ENCODE measurements around the gene DRC1. TPM values are rescaled to one million over a fixed set of nuclear protein-coding genes. Genes with fewer than 3 reads are reported as not detected.

The DRC1 gene
- total RNA-seq, 1 donor from 2014 or later: not detected

DNA sequence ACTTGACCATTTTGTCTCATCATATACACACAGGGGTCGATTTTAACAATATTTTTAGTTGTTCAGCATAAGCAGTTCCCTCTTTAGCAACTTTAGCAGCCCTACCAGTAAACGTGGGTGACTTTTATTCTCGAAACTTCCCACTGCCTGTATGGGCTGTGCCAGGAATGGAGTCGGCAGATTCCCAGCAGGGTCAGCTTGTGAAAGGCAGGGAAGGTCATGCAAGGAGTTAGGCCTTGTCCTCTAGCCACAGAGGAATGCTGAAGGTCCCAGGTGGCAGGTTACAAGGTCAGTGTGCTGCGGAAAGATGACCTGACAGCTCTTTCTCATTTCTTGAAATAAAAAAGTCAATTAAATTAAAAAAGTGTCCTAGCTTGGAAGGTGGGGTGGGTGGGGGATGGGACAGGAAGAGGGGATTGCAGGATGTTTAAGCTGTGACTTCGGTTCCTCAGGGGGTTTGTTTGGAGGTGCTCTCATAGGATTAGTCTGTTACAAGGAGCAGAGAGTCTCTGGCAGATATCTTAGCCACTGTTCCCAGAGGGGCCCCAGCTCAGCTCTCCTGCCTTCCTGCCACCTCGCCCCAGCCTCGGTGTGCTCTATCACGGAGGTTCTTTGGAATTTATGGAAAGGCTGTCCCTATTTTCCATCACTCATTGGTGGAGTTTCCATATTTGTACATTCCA is 21.4 kb downstream of the DRC1 start:
- H3K4me3 ChIP-seq: no peak overlapping the region
- intact Hi-C loops (cut with DNase I): no loop called here
- no peaks in the 10 kb centered on the region for H3K4me1 ChIP-seq
- no peaks in the 10 kb centered on the region for H3K9me3 ChIP-seq
- H3K36me3 ChIP-seq: no peaks in the 10 kb centered on the region
- DNase-seq (ENCODE audit: extremely low spot score in 2 of 2): no peak
- TF ChIP-seq POLR2A (IDR thresholded peaks at IDR 0.05): no peak
- TF ChIP-seq, protein P1, sequence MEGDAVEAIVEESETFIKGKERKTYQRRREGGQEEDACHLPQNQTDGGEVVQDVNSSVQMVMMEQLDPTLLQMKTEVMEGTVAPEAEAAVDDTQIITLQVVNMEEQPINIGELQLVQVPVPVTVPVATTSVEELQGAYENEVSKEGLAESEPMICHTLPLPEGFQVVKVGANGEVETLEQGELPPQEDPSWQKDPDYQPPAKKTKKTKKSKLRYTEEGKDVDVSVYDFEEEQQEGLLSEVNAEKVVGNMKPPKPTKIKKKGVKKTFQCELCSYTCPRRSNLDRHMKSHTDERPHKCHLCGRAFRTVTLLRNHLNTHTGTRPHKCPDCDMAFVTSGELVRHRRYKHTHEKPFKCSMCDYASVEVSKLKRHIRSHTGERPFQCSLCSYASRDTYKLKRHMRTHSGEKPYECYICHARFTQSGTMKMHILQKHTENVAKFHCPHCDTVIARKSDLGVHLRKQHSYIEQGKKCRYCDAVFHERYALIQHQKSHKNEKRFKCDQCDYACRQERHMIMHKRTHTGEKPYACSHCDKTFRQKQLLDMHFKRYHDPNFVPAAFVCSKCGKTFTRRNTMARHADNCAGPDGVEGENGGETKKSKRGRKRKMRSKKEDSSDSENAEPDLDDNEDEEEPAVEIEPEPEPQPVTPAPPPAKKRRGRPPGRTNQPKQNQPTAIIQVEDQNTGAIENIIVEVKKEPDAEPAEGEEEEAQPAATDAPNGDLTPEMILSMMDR (IDR thresholded peaks at IDR 0.05): no peak
- TF ChIP-seq POLR2AphosphoS5 (IDR thresholded peaks at IDR 0.05; ENCODE audit: insufficient read depth in 1 of 2, low read depth in 1 of 2): no peak
- H3K27me3 ChIP-seq: no peaks in the 10 kb centered on the region
- no peak overlapping the region for H3K27ac ChIP-seq

DNA sequence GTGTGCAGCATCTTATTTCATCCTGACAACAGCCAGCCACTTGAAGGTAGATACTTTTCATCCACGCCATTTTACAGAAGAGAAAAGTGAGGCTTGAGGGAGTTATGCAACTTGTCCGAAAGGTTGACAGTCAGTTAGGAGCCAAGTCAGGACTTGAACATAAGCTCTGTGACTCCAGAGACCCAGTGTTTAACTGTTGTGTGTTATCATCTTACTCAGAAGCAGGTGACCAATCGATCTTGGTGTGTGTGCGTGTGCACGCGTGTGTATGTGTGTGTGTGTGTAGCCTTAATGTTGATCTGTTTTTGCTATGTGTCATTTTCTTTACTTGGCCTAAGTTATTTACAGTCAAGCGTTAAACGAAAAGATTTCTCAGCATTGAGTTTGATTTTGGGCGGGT is 22.0 kb downstream of the DRC1 start:
- H3K36me3 ChIP-seq: no peaks in the 10 kb centered on the region
- TF ChIP-seq POLR2A (IDR thresholded peaks at IDR 0.05): no peak
- TF ChIP-seq POLR2AphosphoS5 (IDR thresholded peaks at IDR 0.05; ENCODE audit: insufficient read depth in 1 of 2, low read depth in 1 of 2): no peak
- TF ChIP-seq, protein P1 (IDR thresholded peaks at IDR 0.05): no peak
- no peaks in the 10 kb centered on the region for H3K27me3 ChIP-seq
- H3K9me3 ChIP-seq: no peaks in the 10 kb centered on the region
- H3K27ac ChIP-seq: no peak overlapping the region
- no peaks in the 10 kb centered on the region for H3K4me1 ChIP-seq
- intact Hi-C loops (cut with DNase I): no loop called here
- no peak for DNase-seq (ENCODE audit: extremely low spot score in 2 of 2)
- no peak overlapping the region for H3K4me3 ChIP-seq

DNA sequence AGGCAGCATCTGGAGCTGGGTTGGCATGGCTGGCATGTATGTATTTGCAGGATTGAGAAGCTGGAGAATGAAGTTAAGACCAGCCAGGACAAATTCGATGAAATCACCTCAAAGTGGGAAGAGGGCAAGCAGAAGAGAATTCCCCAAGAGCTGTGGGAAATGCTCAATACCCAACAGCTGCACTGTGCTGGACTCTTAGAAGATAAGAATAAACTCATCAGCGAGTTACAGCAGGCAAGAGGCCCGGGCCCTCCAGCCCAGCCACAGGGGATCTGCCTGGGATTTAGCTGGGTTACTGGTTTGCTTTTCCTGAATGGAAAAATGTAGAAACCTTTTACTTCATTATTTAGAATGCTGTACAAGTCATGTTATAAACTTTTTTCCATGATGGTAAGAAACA is 22.5 kb downstream of the DRC1 start:
- no peak for DNase-seq (ENCODE audit: extremely low spot score in 2 of 2)
- no peaks in the 10 kb centered on the region for H3K4me1 ChIP-seq
- no peak overlapping the region for H3K4me3 ChIP-seq
- intact Hi-C loops (cut with DNase I): no loop called here
- TF ChIP-seq POLR2A (IDR thresholded peaks at IDR 0.05) (no peak), POLR2AphosphoS5 (IDR thresholded peaks at IDR 0.05; ENCODE audit: insufficient read depth in 1 of 2, low read depth in 1 of 2) (no peak)
- TF ChIP-seq, protein P1 (IDR thresholded peaks at IDR 0.05): no peak
- no peaks in the 10 kb centered on the region for H3K36me3 ChIP-seq
- H3K27me3 ChIP-seq: no peaks in the 10 kb centered on the region
- H3K9me3 ChIP-seq: no peaks in the 10 kb centered on the region
- no peak overlapping the region for H3K27ac ChIP-seq

DNA sequence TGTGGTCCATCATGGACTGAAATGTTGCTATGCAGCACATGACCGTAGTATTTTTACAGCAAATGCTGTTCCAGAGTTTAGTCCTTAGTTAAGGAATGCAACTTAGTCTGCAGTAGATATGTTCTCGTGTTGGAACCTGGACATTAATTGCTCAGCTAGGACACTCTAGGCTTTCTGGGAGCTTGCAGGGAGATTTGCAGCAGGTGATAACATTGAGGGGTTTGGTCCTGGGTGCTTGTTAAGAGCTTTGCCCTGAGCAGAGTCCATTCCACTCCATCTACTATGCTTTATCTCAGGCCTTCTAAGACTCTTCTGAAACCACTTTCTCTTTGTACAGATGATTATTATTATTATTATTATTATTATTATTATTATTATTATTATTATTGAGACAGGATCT is 27.1 kb downstream of the DRC1 start:
- H3K9me3 ChIP-seq: no peaks in the 10 kb centered on the region
- no peaks in the 10 kb centered on the region for H3K27me3 ChIP-seq
- H3K36me3 ChIP-seq: no peaks in the 10 kb centered on the region
- TF ChIP-seq POLR2A (IDR thresholded peaks at IDR 0.05) (no peak), POLR2AphosphoS5 (IDR thresholded peaks at IDR 0.05; ENCODE audit: insufficient read depth in 1 of 2, low read depth in 1 of 2) (no peak)
- TF ChIP-seq, protein P1 (IDR thresholded peaks at IDR 0.05): no peak
- no peak overlapping the region for H3K4me3 ChIP-seq
- no peak for DNase-seq (ENCODE audit: extremely low spot score in 2 of 2)
- intact Hi-C loops (cut with DNase I): no loop called here
- H3K4me1 ChIP-seq: no peaks in the 10 kb centered on the region
- no peak overlapping the region for H3K27ac ChIP-seq

DNA sequence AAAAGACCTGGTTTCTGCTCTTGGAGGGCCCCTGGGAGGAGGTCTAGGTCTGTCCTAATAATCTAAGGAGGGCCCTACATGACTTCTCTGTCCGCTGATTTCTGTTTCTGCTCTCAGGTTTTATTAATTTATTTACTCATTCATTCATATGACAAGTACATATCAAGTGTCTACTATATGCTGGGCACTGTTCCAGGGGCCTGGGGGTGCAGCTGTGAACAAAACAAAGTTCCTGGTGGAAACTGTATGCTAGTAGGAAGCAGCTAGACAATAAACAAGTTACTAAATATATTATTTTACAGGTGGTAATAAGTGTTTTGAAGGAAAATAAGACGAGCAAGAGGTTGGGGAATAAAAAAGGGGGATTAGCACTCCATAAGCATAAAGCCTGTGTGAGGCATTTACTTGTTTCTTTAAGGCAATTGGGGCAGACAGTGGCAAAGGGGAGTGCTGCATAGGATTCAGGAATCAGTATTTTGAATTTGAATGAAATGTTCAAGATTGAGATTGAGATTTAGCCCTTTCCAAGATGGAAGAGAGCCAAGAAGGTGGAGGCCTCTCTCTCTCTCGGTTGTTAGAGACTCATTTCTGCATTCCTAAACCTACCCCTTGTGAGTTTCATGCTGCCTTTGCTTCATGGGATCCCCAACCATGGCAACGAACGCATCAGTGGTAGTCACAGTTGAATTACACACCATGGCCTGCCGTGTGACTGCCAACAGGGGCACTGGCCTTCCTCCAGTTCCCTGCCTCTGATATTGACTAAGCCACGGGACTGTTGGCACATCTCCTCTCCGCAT is 28.3 kb downstream of the DRC1 start:
- H3K4me1 ChIP-seq: no peaks in the 10 kb centered on the region
- H3K27me3 ChIP-seq: no peaks in the 10 kb centered on the region
- H3K9me3 ChIP-seq: no peaks in the 10 kb centered on the region
- no peak overlapping the region for H3K4me3 ChIP-seq
- intact Hi-C loops (cut with DNase I): no loop called here
- DNase-seq (ENCODE audit: extremely low spot score in 2 of 2): no peak
- TF ChIP-seq POLR2A (IDR thresholded peaks at IDR 0.05) (no peak), POLR2AphosphoS5 (IDR thresholded peaks at IDR 0.05; ENCODE audit: insufficient read depth in 1 of 2, low read depth in 1 of 2) (no peak)
- TF ChIP-seq, protein P1 (IDR thresholded peaks at IDR 0.05): no peak
- no peaks in the 10 kb centered on the region for H3K36me3 ChIP-seq
- no peak overlapping the region for H3K27ac ChIP-seq

Data from vagina (tissue), 2 donors.